HL-60 (cell line): Measurements from ENCODE around the gene AMACR.
"Not testable (repeated sequence)": the region's sequence is repeated elsewhere in the genome, so short reads cannot be mapped to it uniquely, and the experiment has no call there.

ENCODE experiments used
- DNase-seq, 2 experiments: peaks; one replicate each; pipeline ENCODE4 v3.0.0-alpha.2; 2010 to 2020; ENCODE audit warnings: low read depth in 1 of 2, low spot score in 1 of 2
- H3K27ac ChIP-seq: fragments of 250-450 bp; sonication (Bioruptor Pico); replicated peaks from 2 replicates; pipeline ENCODE4 v1.5.1; 2020; ENCODE audit warnings: mild to moderate bottlenecking, moderate library complexity
- H3K27me3 ChIP-seq: fragments of 250-450 bp; sonication (Bioruptor Pico); 2 replicates; pipeline ENCODE4 v1.5.1; 2021; ENCODE audit warnings: mild to moderate bottlenecking, moderate library complexity; ENCODE audit not compliant: insufficient read depth, poor library complexity, severe bottlenecking
- H3K4me3 ChIP-seq: replicated peaks from 2 replicates; pipeline ENCODE4 v1.5.1; 2011; ENCODE audit warnings: mild to moderate bottlenecking, control low read depth, low read length; ENCODE audit not compliant: insufficient read depth
- GABPA ChIP-seq: IDR thresholded peaks from 2 replicates; pipeline ENCODE4 v1.6.1; 2012; ENCODE audit warnings: low read depth
- POLR2AphosphoS5 ChIP-seq: IDR thresholded peaks from 2 replicates; pipeline ENCODE4 v1.6.1; 2012; ENCODE audit warnings: low read depth
- SPI1 ChIP-seq: IDR thresholded peaks from 2 replicates; pipeline ENCODE4 v1.6.1; 2012; ENCODE audit warnings: low read depth, mild to moderate bottlenecking, borderline replicate concordance
- TF ChIP-seq, protein P1 (sequence below): IDR thresholded peaks from 2 replicates; pipeline ENCODE4 v1.6.1; 2012; ENCODE audit warnings: low read depth; ENCODE audit not compliant: insufficient replicate concordance
- TF ChIP-seq, protein P2 (sequence below): IDR thresholded peaks from one replicate; pipeline ENCODE4 v1.5.1; 2011; ENCODE audit warnings: low read length, control low read depth, inconsistent platforms; ENCODE audit not compliant: insufficient read depth

AMACR gene

DNA sequence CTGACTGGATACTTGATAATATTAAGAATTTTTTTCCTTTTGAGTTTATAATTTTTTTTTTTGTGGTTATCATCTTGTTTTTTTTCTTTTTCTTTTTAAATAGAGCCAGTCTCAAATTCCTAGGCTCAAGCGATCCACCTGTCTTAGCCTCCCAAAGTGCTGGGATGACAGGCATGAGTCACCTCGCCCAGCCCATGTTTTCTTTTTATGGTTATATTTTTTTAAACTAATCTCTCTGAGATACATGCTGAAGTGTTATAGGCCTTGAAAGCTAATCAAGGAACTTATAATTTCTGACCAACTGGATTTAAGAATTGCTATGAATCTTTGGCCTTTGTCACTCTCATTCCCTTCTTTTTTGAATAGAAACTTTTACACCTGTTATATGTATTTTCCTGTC is 6.8 kb upstream of the AMACR start:
- H3K27ac ChIP-seq: no peak overlapping the region
- DNase-seq: no peak
- no peak for TF ChIP-seq SPI1
- TF ChIP-seq POLR2AphosphoS5: no peak
- no peaks in the 10 kb centered on the region for H3K27me3 ChIP-seq
- H3K4me3 ChIP-seq: no peak overlapping the region

DNA sequence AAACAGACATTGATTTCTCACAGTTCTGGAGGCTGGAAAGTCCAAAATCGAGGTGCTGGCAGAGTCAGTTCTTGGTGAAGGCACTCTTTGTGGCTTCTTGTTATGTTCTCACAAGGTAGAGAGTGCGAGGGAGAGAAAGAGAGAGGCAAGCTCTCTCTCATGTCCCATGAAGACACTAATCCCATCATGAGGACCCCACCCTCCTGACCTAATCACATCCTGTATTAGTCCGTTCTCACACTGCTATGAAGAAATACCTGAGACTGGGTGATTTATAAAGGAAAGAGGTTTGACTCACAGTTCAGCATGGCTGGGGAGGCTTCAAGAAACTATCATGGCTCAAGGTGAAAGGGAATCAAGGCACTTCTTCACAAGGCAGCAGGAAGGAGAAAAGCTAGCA is 5.7 kb upstream of the AMACR start:
- Histone ChIP-seq H3K4me3 (no peak overlapping the region), H3K27ac (no peak overlapping the region), H3K27me3 (no peaks in the 10 kb centered on the region)
- no peak for DNase-seq
- TF ChIP-seq, protein P1, sequence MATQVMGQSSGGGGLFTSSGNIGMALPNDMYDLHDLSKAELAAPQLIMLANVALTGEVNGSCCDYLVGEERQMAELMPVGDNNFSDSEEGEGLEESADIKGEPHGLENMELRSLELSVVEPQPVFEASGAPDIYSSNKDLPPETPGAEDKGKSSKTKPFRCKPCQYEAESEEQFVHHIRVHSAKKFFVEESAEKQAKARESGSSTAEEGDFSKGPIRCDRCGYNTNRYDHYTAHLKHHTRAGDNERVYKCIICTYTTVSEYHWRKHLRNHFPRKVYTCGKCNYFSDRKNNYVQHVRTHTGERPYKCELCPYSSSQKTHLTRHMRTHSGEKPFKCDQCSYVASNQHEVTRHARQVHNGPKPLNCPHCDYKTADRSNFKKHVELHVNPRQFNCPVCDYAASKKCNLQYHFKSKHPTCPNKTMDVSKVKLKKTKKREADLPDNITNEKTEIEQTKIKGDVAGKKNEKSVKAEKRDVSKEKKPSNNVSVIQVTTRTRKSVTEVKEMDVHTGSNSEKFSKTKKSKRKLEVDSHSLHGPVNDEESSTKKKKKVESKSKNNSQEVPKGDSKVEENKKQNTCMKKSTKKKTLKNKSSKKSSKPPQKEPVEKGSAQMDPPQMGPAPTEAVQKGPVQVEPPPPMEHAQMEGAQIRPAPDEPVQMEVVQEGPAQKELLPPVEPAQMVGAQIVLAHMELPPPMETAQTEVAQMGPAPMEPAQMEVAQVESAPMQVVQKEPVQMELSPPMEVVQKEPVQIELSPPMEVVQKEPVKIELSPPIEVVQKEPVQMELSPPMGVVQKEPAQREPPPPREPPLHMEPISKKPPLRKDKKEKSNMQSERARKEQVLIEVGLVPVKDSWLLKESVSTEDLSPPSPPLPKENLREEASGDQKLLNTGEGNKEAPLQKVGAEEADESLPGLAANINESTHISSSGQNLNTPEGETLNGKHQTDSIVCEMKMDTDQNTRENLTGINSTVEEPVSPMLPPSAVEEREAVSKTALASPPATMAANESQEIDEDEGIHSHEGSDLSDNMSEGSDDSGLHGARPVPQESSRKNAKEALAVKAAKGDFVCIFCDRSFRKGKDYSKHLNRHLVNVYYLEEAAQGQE: no peak
- TF ChIP-seq POLR2AphosphoS5 (no peak), GABPA (no peak), SPI1 (no peak)
- TF ChIP-seq, protein P2, sequence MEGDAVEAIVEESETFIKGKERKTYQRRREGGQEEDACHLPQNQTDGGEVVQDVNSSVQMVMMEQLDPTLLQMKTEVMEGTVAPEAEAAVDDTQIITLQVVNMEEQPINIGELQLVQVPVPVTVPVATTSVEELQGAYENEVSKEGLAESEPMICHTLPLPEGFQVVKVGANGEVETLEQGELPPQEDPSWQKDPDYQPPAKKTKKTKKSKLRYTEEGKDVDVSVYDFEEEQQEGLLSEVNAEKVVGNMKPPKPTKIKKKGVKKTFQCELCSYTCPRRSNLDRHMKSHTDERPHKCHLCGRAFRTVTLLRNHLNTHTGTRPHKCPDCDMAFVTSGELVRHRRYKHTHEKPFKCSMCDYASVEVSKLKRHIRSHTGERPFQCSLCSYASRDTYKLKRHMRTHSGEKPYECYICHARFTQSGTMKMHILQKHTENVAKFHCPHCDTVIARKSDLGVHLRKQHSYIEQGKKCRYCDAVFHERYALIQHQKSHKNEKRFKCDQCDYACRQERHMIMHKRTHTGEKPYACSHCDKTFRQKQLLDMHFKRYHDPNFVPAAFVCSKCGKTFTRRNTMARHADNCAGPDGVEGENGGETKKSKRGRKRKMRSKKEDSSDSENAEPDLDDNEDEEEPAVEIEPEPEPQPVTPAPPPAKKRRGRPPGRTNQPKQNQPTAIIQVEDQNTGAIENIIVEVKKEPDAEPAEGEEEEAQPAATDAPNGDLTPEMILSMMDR: no peak

DNA sequence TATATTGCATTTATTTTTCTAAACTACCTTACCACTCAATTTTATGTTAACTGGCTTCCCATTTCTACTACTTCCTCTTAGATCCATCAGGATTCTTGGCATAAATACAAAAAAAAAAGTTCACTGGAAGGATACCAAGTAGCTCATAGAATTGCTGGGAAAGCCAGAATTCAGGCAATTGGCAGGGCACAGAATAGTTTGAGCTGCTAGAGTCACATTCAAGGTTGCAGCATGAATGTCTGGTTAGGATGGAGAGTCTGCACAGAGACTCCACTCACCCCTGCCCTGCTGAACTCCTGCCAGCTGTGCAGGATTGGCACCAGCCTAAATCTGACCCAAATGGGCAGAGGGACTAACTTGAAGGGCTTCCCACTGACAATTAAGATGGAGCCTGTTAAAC is 4.9 kb upstream of the AMACR start:
- no peak overlapping the region for H3K4me3 ChIP-seq
- no peaks in the 10 kb centered on the region for H3K27me3 ChIP-seq
- TF ChIP-seq GABPA (no peak), POLR2AphosphoS5 (no peak), SPI1 (no peak)
- TF ChIP-seq, protein P1: no peak
- TF ChIP-seq, protein P2: no peak
- DNase-seq: no peak
- H3K27ac ChIP-seq: no peak overlapping the region

DNA sequence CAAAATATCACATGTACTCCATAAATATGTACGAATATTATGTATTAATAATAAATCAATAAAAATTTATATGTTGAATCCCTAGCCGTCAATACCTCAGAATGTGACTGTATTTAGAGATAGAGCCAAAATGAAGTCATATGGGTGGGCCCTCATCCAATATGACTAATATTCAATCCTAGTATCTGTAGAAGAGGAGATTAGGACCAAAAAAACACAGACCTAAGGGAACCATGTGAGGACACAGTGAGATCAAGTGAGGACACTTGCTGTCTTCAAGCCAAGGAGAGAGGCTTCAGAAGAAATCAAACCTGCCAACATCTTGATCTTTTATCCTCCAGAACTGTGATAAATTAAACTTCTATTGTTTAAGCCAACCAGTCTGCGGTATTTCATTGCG is 3.7 kb upstream of the AMACR start:
- H3K4me3 ChIP-seq: no peak overlapping the region

DNA sequence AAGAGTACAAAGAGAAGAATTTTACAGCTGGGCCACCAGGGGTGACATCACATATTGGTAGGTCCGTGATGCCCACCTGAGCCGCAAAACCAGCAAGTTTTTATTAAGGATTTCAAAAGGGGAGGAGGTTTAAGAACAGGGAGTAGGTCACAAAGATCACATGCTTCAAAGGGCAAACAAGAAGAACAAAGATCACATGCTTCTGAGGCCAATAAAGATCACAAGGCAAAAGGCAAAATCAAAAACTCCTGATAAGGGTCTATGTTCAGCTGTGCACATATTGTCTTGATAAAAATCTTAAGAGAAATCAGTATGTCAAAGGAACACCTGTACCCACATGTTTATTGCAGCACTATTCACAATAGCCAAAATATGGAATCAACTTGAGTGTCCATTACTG is 2.3 kb upstream of the AMACR start:
- not testable (repeated sequence) for H3K27me3 ChIP-seq, H3K4me3 ChIP-seq, H3K27ac ChIP-seq, DNase-seq

More for the DNA sequence above, 3.7 kb upstream of the AMACR start:
- no peak for TF ChIP-seq POLR2AphosphoS5
- no peak overlapping the region for H3K27ac ChIP-seq
- H3K27me3 ChIP-seq: no peaks in the 10 kb centered on the region
- DNase-seq: no peak
